C4-2B (cell line): Measurements from ENCODE around the gene TSPAN10.

Source experiments
- H3K27ac ChIP-seq: fragments of 450-650 bp; 2 replicates; pipeline ENCODE4 v1.5.1; 2017
- CTCF ChIP-seq: fragments of 450-650 bp; conservative IDR thresholded peaks from 2 replicates; pipeline ENCODE4 v1.5.1; 2017; ENCODE audit warnings: mild to moderate bottlenecking
- ZFX ChIP-seq: fragments of 450-650 bp; IDR thresholded peaks from 2 replicates; pipeline ENCODE4 v1.6.1; 2017

Gene TSPAN10

GRCh38 chr17:81636505-81637288 lies at the start of gene TSPAN10, which contains the start of gene NPLOC4:
TSS of gene TSPAN10 (plus strand) at chr17:81637196. CDS start at chr17:81642413, 5,217 bp downstream.
TSS of gene NPLOC4 (minus strand) at chr17:81637112. CDS start at chr17:81636930, 182 bp downstream.
- TF ChIP-seq ZFX (peak; percentile 99), CTCF (no peak)
- H3K27ac ChIP-seq, result peak within 1 kb of the TSS; percentile 86

GRCh38 chr17:81589612-81590011 lies 47.4 kb upstream of the TSPAN10 start:
- no peak for TF ChIP-seq ZFX
- no peak for TF ChIP-seq CTCF
- H3K27ac ChIP-seq, result no peak overlapping the region

GRCh38 chr17:81590121-81590520 lies 46.9 kb upstream of the TSPAN10 start:
- TF ChIP-seq ZFX (no peak), CTCF (no peak)
- H3K27ac ChIP-seq, result no peak overlapping the region

- TF ChIP-seq ZFX (no peak), CTCF (no peak)
- no peak overlapping the region for H3K27ac ChIP-seq
These were observed 45.0 kb upstream of the TSPAN10 start for GRCh38 chr17:81591971-81592370.

- H3K27ac ChIP-seq, result no peak overlapping the region
- TF ChIP-seq ZFX, result no peak
- TF ChIP-seq CTCF, result no peak
These were observed 43.7 kb upstream of the TSPAN10 start for GRCh38 chr17:81593105-81593871.

GRCh38 chr17:81599719-81600486 lies 37.1 kb upstream of the TSPAN10 start:
- H3K27ac ChIP-seq, result no peak overlapping the region

More at GRCh38 chr17:81599719-81600486, 37.1 kb upstream of the TSPAN10 start:
- TF ChIP-seq ZFX, result no peak
- TF ChIP-seq CTCF, result no peak
